HG03103 (cell line): ENCODE data around the gene GAGE12G.
"Not testable (repeated sequence)": the region's sequence is repeated elsewhere in the genome, so short reads cannot be mapped to it uniquely, and the experiment has no call there.

Source experiments
- ATAC-seq: cut with Tn5 transposase; IDR thresholded peaks from one replicate; pipeline ENCODE4 v1.9.1; 2021; ENCODE audit warnings: low read depth; ENCODE audit not compliant: unreplicated experiment

GAGE12G gene, protein sequence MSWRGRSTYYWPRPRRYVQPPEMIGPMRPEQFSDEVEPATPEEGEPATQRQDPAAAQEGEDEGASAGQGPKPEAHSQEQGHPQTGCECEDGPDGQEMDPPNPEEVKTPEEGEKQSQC

DNA sequence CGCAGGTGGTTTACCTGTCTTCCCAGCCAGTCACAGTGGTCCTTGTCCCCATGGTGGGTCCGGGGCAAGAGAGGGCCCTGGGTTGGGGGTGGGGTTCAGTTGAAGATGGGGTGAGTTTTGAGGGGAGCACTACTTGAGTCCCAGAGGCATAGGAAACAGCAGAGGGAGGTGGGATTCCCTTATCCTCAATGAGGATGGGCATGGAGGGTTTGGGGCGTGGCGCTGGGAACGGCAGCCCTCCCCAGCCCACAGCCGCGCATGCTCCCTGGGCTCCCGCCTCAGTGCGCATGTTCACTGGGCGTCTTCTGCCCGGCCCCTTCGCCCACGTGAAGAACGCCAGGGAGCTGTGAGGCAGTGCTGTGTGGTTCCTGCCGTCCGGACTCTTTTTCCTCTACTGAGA lies at the start of gene GAGE12G:
Gene GAGE12G (plus strand): TSS at position 301 of the 400 bp plus-strand sequence. CDS start 1,155 bp downstream, outside the sequence.
- ATAC-seq: not testable (repeated sequence)

DNA sequence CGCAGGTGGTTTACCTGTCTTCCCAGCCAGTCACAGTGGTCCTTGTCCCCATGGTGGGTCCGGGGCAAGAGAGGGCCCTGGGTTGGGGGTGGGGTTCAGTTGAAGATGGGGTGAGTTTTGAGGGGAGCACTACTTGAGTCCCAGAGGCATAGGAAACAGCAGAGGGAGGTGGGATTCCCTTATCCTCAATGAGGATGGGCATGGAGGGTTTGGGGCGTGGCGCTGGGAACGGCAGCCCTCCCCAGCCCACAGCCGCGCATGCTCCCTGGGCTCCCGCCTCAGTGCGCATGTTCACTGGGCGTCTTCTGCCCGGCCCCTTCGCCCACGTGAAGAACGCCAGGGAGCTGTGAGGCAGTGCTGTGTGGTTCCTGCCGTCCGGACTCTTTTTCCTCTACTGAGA lies 38.3 kb upstream of the GAGE12G start, which contains the start of gene GAGE12C:
Gene GAGE12C (plus strand): TSS at position 301 of the 400 bp plus-strand sequence. CDS start 1,155 bp downstream, outside the sequence.
- not testable (repeated sequence) for ATAC-seq

DNA sequence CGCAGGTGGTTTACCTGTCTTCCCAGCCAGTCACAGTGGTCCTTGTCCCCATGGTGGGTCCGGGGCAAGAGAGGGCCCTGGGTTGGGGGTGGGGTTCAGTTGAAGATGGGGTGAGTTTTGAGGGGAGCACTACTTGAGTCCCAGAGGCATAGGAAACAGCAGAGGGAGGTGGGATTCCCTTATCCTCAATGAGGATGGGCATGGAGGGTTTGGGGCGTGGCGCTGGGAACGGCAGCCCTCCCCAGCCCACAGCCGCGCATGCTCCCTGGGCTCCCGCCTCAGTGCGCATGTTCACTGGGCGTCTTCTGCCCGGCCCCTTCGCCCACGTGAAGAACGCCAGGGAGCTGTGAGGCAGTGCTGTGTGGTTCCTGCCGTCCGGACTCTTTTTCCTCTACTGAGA lies 28.8 kb upstream of the GAGE12G start, which contains the start of gene GAGE12D:
Gene GAGE12D (plus strand): TSS at position 301 of the 400 bp plus-strand sequence. CDS start 1,155 bp downstream, outside the sequence.
- not testable (repeated sequence) for ATAC-seq

DNA sequence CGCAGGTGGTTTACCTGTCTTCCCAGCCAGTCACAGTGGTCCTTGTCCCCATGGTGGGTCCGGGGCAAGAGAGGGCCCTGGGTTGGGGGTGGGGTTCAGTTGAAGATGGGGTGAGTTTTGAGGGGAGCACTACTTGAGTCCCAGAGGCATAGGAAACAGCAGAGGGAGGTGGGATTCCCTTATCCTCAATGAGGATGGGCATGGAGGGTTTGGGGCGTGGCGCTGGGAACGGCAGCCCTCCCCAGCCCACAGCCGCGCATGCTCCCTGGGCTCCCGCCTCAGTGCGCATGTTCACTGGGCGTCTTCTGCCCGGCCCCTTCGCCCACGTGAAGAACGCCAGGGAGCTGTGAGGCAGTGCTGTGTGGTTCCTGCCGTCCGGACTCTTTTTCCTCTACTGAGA lies 19.2 kb upstream of the GAGE12G start, which contains the start of gene GAGE12E:
Gene GAGE12E (plus strand): TSS at position 301 of the 400 bp plus-strand sequence. CDS start 1,155 bp downstream, outside the sequence.
- ATAC-seq: not testable (repeated sequence)

DNA sequence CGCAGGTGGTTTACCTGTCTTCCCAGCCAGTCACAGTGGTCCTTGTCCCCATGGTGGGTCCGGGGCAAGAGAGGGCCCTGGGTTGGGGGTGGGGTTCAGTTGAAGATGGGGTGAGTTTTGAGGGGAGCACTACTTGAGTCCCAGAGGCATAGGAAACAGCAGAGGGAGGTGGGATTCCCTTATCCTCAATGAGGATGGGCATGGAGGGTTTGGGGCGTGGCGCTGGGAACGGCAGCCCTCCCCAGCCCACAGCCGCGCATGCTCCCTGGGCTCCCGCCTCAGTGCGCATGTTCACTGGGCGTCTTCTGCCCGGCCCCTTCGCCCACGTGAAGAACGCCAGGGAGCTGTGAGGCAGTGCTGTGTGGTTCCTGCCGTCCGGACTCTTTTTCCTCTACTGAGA lies 9.7 kb upstream of the GAGE12G start, which contains the start of gene GAGE12F:
Gene GAGE12F (plus strand): TSS at position 301 of the 400 bp plus-strand sequence. CDS start 1,155 bp downstream, outside the sequence.
- ATAC-seq: not testable (repeated sequence)

DNA sequence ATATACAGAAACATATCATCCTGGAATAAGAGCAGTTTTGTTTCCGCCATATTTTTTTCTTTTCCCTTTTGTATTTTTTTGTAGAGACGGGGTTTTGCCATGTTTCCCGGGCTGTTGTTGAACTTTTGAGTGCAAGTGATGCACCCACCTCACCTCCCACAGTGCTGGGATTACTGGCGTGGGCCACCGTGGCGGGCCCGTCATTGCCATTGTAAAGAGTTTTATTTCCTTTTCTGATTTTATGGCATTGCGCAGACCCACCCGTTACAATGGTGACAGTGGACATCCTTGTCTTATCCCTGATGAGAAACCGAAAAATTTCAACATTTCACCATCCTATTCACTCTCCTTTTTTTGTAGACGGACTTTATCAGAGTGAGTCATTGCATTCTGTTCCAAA lies 1.5 kb upstream of the GAGE12G start:
- not testable (repeated sequence) for ATAC-seq

DNA sequence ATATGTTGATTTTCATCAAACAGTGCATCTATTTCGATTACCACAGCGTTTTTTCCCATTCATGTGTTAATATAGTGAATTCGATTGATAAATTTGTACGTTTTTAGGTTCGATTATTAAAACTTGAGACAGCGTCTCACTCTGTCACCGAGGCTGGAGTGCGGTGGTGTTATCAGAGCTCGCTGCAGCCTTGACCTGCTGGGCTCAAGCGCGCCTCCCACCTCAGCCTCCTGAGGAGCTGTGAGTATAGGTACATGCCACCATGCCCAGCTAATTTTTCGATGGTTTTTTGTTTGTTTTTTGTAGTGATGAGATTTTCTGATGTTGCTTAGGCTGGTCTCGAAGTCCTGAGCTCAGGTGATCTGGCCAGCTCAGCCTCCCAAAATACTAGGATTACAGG lies 1.0 kb upstream of the GAGE12G start:
- not testable (repeated sequence) for ATAC-seq

DNA sequence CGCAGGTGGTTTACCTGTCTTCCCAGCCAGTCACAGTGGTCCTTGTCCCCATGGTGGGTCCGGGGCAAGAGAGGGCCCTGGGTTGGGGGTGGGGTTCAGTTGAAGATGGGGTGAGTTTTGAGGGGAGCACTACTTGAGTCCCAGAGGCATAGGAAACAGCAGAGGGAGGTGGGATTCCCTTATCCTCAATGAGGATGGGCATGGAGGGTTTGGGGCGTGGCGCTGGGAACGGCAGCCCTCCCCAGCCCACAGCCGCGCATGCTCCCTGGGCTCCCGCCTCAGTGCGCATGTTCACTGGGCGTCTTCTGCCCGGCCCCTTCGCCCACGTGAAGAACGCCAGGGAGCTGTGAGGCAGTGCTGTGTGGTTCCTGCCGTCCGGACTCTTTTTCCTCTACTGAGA lies 9.4 kb downstream of the GAGE12G start, which contains the start of gene GAGE12H:
Gene GAGE12H (plus strand): TSS at position 301 of the 400 bp plus-strand sequence. CDS start 1,155 bp downstream, outside the sequence.
- ATAC-seq: not testable (repeated sequence)

DNA sequence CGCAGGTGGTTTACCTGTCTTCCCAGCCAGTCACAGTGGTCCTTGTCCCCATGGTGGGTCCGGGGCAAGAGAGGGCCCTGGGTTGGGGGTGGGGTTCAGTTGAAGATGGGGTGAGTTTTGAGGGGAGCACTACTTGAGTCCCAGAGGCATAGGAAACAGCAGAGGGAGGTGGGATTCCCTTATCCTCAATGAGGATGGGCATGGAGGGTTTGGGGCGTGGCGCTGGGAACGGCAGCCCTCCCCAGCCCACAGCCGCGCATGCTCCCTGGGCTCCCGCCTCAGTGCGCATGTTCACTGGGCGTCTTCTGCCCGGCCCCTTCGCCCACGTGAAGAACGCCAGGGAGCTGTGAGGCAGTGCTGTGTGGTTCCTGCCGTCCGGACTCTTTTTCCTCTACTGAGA lies 19.0 kb downstream of the GAGE12G start, which contains the start of gene GAGE2A:
Gene GAGE2A (plus strand): TSS at position 301 of the 400 bp plus-strand sequence. CDS start 1,155 bp downstream, outside the sequence.
- not testable (repeated sequence) for ATAC-seq

DNA sequence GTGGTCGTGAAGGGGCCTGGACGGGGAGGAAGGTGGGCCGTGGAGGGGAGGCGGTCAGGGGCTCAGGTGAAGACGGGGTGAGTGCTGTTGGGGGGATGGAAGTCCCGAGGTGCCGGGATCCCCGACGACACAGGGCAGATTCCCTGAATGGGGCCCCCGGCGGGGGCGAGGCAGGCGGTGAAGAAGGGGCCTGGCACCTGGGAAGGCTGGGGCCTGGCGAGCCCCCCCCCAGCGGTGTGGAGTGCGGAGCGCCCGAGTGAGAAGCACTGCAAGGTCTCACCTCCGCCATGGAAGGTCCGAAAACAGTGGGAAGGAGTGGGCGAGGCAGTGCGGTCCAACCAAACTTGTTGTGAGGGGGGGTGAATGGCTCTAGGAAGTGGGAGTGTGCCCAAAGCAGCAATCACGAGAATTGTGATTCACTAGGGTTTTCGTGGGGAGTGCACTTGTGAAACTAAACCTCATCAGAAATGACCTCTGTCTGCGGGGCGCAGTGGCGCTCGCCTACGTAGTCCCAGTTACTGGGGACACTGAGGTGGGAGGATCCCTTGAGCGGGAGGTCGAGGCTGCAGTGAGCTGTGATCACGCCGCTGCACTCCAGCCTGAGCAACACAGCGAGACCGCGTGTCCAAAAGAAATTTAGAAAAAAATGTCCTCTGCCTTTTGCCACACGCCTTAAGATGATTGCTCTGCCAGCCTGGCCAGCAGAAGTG lies 19.7 kb downstream of the GAGE12G start:
- ATAC-seq: not testable (repeated sequence)

DNA sequence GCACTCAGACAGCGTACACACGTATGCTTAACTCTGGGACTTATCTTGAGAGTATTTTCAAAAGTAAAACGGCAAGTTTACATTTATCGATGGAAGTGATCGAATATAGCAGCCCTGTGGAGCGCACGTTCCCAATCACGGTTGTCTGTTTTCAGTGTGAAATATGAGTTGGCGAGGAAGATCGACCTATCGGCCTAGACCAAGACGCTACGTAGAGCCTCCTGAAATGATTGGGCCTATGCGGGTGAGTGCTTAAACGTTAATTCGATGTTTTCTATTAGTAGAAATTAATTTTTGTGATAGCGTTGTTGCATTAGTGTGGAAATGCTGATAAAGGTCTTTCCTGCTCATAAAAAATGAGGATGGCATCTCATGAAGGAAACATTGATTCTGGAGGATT lies 20.3 kb downstream of the GAGE12G start:
- ATAC-seq: not testable (repeated sequence)

DNA sequence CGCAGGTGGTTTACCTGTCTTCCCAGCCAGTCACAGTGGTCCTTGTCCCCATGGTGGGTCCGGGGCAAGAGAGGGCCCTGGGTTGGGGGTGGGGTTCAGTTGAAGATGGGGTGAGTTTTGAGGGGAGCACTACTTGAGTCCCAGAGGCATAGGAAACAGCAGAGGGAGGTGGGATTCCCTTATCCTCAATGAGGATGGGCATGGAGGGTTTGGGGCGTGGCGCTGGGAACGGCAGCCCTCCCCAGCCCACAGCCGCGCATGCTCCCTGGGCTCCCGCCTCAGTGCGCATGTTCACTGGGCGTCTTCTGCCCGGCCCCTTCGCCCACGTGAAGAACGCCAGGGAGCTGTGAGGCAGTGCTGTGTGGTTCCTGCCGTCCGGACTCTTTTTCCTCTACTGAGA lies 28.5 kb downstream of the GAGE12G start, which contains the start of gene GAGE1:
Gene GAGE1 (plus strand): TSS at position 301 of the 400 bp plus-strand sequence. CDS start 1,155 bp downstream, outside the sequence.
- not testable (repeated sequence) for ATAC-seq

DNA sequence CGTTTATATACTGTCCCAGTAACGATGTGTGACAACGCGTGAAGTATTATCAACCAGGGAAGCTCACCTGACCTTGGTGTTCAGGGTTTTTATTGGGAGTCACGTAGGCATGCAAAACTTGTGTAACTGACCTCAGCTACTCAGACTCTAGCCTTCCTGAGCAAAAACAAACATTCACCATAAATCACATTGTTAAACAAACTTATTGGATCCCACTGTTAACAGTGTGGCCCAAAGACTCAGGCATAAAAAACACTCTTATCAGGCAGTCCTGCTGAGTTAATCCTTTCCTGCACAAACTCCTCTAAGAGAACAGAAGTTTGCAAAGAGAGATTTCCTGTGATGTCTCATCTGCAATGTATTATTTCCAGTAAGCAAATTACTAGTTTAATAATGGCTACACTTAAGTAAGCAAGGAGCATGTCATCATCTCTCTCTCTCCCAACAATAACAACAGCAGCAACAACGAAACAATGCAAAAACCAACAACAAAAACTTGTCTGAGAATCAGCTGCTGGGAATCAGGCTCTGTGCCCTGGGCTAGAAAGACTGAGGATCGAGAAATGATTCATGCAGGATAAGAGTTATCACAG lies 40.6 kb downstream of the GAGE12G start:
- no peak for ATAC-seq

DNA sequence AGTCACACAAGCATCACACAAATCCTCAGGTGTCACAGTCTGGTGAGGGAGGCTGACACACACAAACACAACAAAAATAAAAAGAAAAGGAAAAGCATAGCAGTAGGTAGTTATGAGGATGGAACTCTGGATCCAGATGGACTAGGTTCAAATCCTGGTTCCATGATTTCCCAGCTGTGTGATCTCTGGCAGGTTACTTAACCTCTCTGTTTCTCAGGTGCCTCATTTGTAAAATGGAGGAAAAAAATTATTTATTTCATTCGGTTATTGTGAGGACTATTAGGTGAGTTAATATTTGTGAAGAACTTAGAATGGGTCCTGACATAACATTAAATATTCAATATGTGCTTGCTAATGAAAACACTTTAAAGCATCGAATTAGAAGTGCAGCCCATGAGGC lies 48.4 kb downstream of the GAGE12G start:
- no peak for ATAC-seq
